ENCODE measurements around the gene YPEL1.
A peak's percentile ranks its signal among the peaks of the same experiment; 100 is the strongest.
"Not testable (repeated sequence)": the region's sequence is repeated elsewhere in the genome, so short reads cannot be mapped to it uniquely, and the experiment has no call there.

The YPEL1 gene

DNA sequence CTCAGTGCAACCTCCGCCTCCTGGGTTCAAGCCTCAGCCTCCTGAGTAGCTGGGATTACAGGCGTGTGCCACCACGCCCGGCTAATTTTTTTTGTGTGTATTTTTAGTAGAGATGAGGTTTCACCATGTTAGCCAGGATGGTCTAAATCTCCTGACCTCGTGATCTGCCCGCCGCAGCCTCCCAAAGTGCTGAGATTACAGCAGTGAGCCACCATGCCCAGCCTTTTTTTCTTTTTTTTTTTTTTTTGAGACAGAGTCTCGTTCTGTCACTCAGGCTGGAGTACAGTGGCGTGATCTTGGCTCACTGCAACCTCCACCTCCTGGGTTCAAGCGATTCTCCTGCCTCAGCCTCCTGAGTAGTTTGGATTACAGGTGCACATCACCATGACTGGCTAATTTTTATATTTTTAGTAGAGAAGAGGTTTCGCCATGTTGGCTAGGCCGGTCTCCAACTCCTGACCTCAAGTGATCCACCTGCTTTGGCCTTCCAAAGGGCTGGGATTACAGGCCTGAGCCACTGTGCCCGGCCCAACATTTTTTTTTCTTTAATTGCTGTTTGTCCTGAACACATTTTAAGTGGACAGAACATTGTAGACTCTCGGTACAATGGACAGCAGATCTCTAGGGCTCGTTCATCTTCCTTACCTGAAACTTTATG lies 14.3 kb downstream of the YPEL1 start:
- not testable (repeated sequence) for DNase-seq (ENCODE audit: low spot score)

DNA sequence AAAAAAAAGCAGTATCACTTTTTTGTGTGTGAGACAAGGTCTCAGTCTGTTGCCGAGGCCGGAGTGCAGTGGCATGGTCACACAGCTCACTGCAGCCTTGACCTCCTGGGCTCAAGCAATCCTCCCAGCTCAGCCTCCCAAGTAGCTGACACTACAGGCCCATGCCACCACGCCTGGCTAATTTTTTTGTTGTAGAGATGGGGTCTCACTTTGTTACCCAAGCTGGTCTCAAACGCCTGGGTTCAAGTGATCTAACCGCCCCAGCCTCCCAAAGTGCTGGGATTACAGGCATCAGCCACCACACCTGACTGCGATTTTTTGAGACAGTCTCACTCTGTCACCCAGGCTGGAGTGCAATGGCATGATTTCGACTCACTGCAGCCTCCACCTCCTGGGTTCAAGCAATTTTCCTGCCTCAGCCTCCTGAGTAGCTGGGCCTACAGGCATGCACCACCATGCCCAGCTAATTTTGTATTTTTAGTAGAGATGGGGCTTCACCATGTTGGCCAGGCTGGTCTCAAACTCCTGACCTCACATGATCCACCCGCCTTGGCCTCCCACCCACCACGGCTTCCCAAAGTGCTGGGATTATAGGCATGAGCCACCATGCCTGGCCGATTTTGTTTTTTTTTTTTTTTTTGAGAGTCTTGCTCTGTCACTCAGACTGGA lies 15.3 kb downstream of the YPEL1 start:
- DNase-seq (ENCODE audit: low spot score), result not testable (repeated sequence)

DNA sequence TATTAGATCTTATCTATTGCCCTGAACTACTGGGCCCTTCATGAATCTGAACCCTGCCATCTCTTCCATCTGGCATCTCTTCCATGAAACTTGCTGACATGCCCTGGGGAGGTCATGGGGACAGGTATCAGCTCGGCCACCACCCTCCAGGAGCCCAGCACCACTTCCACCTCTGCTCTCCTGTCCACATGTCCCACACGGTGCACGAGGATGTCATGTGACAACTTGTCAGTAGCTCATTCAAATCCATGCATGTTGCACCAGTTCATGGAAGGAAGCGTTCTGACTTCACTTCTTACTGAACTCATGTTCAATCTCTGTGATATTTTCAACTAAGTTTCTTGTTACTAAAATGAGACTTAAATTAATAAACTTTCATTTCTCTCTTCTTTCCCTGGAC lies 16.6 kb downstream of the YPEL1 start:
- DNase-seq (ENCODE audit: low spot score), result no peak

DNA sequence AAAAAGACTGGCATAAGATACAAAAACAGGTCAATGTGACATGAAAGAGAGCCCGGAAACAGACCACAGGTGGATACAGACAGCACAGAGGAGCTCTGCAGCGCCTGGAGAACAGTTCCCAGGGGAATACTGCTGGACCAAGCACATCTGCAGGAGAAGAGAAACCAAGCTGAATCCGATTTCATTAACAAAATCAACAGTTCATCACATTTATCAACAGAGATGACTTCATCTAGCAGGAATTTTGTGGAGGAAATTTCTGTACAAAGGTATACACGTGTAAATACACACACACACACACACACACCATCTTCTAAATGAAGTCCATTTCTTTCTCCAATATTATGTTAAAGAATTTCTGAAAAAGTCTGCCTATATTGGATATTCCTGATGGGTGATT lies 17.1 kb downstream of the YPEL1 start:
- DNase-seq (ENCODE audit: low spot score), result no peak

DNA sequence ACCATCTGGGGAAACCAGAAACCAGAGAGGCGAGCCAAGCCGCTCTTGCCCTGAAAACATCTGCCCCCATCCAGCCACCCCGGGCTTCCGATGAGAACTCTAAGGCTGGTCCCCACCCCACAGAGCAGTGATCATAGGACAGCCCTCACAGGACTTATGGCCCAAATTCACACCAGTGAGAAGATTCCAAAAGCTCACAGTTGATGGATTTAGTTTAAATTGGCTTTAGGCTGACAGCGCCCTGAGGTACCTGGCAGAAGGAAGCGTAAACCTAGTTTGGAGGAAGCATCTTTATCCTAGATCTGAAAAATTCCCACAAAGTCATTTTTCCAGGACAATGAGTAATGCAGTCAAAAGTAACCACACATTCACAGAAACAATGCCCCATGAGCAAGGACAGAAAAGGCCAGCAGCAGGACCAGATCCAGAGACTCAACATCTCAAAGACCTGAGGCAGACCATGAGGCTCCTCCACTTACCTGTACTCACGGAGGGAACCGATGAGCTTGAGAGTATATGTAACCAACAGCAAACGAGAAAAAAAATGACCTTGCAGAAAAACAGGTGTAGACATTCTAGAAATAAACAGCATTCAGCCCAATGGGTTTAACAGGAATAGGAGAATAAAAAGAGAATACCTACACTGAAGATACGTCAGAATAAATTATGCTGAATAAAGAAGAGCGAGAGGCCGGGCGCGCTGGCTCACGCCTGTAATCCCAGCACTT lies 19.0 kb downstream of the YPEL1 start:
- DNase-seq (ENCODE audit: low spot score), result not testable (repeated sequence)

DNA sequence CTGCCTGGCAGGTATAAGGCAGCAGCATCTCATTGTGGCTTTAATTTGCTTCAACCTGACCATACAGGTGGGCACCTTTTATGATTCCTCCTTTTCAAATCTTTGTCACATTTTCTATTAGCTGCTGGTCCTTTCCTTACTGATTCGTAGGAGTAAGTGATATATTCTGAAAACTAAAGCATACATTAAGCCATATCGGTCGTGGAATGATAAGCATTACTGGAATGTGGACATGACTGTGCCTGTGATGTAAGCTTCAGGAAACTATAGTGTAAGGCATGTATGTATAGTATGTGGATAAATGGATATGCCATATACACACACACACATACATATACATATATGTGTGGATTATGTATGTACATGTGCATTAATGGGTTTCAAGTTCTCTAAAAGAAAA lies 20.8 kb downstream of the YPEL1 start:
- DNase-seq (ENCODE audit: low spot score), result no peak

DNA sequence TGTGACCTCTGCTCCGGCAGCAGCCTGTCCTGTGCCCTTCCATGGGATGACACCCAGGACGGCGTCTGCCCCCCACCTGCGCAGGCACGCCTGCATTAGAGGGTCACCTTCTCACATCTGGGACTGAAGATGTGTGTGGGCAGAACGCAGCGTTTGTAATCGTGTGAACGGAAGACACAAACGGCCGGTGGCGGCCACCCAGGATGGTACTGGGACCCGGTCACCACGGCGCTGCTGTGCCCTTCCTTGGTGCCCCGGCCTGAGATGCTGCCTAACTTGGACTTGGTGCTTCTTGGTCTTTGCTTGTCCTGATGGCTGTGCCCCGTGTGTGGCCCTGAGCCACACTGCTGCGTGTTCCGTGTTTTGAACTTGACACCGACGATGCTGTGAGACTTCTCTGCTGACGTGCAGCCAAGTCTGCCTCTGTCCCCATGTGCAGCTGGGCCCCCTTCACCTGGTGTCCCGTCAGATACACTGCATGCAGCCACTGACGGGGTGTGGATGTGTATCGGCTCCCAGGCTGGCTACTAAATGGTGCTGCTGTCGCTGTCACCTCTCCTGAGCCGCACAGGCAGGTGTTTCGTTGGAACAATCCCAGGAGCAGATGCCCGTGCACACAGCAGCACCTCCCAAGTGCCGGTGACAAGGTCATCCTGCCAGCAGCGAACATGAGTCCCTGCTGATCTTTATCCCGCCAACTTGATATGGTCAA lies 21.4 kb downstream of the YPEL1 start:
- no peak for DNase-seq (ENCODE audit: low spot score)

DNA sequence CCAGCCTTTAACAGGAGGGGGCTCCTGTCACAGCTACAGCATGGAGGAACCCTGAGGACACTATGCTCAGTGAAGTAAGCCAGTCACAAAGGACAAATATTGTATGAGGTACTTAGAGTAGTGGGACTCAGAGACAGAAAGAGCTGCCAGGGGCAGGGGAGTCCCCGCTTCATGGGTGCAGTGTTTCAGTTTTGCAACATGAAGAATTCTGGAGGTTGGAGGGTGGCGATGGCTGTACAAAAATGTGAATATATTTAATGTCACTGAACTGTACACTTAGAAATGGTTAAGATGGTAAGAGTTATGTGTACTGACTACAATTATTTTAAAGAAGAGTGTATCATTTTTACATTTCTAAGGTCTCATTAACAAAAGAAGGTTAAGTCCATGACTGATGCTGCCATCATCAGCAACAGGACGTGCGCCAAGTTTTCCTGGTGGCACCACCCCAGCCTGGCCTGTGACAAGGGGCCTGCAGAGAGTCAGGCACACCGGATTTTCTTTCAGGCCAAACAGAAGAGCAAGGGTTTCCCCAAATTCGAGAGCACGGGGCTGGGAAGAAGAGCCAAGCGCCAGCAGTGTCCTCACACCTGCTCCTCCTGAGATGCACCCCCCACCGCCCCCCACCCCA lies 22.1 kb downstream of the YPEL1 start:
- DNase-seq (ENCODE audit: low spot score), result no peak

DNA sequence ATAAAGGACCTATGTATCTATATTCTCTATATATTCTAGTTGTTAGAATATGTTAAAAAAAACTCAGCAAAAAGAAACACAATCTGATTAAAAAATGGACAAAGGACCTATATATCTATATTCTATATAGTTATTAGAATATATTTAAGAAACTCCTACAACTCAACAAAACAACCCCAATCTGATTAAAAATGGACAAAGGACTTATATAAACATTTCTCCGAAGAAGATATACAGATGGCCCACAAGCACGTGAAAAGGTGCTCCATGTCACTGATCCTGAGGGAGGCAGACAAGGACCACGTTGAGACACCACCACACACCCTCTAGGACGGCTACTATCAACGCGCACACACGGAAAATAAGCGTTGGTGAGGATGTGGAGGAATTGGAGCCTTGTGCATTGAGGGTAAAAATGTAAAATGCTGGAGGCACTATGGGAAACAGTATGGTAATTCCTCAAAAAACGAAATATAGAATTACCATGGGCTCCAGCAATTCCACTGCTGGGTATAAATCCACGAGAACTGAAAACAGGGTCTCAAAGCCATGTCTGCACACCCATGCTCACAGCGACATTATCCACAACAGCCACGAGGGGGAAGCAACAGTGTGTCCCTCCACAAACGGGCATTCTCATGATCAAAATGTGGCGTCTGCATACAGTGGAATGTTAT lies 22.7 kb downstream of the YPEL1 start:
- peak; percentile 69 for DNase-seq (ENCODE audit: low spot score)

DNA sequence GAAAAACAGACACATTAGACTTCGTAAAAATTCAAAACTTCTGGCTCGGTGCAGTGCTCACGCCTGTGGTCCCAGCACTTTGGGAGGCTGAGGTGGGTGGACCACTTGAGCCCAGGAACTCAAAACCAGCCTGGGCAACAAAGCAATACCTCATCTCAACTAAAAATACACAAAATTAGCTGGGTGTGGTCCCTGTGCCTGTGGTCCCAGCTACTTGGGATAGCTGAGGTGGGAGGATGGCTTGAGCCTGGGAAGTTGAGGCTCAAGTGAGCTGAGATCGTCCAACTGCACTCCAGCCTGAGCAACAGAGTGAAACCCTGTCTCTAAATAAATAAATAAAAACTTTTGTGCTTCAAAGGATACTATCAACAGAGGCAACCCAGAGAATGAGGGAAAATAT lies 23.7 kb downstream of the YPEL1 start:
- no peak for DNase-seq (ENCODE audit: low spot score)

DNA sequence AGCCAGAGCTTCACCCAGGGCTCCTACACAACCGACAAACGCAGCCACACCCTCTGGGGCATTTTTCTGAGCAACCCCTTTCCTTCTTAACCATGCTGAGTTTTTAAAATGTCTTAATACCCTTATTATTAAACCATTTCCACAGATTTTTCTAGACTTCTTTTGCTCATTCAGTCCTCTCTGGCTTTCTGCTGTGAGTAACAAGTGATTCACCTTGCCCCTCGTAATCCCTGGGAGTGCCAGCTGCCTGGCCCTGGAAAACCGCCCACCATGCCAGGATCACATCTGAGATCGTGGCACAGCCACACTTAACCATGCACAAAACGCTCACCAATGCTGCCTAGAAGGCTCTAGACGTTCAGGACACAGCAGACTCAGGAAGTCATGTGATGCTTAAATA lies 25.4 kb downstream of the YPEL1 start:
- no peak for DNase-seq (ENCODE audit: low spot score)

DNA sequence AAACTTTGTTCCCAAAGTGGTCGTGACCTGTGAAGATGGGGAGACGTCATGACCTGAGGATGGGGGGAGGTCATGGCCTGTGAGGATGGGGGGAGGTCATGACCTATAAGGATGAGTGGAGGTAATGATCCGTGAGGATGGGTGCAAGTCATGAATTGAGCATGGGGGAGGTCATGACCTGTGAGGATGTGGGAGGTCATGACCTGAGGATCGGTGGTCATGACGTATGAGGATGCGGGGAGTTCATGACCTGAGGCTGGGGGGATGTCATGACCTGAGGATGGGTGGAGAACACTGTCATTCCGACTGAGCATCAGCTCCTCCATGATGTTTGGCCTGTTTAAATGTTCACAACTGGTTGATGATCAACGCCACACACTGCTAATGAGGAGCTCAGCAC lies 25.9 kb downstream of the YPEL1 start:
- no peak for DNase-seq (ENCODE audit: low spot score)

DNA sequence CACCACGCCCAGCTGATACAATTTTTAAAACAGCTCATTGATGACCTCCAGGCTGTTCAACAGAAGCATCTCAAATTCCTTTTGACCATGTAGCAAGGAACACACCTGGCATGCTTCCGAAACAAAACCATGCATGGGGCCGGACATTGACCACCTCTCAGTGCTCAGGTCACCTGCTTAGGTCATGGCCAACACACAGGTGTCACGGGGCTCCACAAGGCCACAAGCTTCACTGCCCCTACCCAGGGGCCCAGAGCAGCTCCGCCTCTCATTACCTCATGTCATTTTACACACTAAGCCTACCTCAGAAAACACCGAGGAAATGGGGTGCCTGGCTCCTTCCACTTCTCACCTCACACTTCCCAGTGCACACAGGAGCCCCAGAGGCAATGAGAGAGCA lies 26.6 kb downstream of the YPEL1 start:
- no peak for DNase-seq (ENCODE audit: low spot score)

DNA sequence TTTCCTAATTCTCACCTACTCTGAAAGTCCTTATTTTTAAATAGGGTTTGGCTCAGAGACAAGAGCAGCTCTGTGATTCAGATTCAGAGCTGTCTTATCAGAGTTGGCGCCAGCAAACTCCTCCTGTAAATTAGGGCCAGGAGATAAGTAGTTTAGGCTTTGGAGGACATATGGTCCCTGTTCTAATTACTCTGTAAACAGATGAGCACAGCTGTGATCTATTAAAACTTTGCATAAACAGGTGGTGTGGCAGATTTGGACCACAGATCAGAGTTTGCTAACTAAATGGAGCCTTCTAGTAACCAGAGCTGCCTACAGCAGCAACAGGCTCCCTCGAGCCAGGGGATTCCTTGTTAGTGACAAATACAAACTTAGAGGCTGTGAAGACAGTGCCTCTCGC lies 27.9 kb downstream of the YPEL1 start:
- DNase-seq (ENCODE audit: low spot score), result no peak

DNA sequence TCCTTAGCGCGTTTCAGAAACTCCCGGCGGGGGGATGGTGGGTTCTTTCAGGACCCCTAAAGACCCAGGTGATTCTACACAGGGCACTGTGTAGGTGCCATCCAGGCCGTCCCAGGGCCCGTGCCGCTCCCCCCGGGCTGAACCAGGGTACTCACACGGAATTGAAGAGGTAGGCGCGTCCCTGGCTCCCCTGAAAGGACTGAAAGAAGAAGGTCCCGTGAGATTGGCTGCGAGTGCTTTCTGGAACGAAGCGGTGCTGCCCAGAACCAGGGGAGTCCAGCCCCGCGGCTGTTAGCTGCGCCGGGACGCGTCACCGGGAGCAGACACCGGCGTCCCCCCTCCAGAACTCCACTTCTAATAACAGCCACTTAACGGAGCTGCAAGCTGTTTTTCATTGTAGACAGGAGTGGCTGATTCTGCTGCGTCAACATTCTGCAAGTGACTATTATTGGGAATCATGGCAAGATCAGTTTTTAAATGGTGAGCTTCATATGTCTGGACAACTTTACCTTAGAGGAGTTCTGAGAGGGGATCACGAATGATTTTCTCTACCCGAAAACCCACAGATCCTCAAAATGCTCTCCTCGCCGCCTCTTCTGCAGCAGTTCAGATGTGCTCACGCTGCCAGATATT lies 31.8 kb downstream of the YPEL1 start:
- no peak for DNase-seq (ENCODE audit: low spot score)

DNA sequence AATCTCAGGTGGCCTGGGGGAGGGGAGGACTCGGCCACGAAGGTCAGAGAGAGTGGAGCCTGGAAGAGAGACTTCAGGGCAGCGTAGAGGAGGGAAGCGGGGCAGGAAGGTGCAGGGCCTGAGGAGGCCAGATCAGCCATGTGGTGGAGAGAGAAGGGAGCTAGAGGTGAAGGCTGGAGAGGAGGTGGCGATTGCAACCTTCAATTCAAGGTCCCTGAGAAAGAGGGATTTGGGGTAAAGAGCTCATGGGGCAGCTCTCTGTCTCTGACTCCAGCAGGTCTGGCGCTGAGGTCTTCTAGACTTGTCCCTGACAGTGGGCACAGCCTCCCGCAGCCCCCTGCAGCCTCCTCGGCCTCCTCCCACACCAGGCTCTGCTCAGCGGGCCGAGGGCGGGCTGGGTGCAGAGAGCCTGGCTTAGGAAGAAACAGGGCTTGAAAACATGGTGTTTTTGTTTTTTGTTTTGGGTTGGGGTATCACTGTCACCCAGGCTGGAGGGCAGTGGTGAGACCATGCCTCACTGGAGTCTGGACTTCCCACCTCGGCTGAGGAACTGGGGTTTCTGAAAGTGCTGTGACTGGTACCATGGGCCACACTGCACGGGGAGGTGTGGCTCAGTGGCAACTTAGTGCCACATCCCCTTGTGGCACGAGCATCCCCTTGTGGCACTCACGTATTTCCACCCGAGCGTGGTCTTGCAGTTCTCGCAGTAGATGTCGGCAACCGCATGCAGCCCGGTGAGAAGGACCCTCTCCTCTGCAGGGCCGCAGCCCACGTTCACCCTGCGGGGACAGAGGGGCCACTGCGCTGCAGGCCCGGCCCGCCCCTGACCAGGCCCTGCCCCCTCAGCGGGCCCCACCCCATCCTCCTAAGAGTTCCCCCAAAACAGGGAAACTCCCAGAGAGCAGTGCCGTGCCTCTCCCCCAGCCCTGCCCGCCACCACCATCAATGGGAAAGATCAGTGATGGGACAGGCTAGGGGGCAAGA lies 32.6 kb downstream of the YPEL1 start:
- DNase-seq (ENCODE audit: low spot score), result no peak

DNA sequence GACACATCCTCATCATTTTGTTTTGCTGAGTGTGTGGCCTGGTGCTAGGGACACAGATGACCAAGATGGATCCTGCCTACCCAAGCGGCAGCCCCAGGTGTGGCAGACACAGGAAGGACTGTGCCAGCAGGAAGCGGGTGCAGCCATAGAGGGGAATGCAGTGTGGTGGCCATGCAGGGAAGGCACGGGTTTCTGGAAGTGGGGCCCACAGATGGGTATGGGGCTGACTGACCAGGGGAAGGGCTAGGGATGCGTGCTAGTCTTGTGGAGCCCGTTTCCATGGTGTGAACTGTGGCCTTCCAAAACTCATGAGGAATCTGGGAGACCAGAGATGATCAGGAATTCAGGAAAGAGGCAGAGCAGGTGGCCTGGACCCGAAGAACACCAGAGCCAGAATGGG lies 33.5 kb downstream of the YPEL1 start:
- DNase-seq (ENCODE audit: low spot score), result no peak

DNA sequence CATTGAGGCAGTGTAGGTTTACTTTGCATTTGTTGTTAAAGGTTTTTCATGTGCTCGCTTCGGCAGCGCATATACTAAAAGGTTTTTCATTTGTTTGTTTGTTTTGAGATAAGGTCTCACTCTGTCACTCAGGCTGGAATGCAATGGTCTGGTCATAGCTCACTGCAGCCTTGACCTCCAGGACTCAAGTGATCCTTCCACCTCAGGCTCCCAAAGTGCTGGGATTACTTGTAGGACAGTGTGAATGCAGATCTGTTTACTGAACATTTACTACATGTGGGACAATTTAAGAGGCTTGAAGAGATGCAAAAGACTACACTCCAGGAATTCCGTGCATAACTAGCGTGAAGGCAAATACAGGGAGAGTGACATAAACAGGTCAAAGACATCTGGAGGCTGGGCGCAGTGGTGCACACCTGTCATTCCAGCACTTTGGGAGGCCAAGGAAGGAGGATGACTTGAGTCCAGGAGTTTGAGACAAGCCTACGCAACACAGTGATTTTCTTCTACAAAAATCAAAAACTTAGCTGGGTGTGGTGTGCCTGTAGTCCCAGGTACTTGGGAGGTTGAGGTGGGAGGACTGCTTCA lies 34.1 kb downstream of the YPEL1 start:
- no peak for DNase-seq (ENCODE audit: low spot score)

DNA sequence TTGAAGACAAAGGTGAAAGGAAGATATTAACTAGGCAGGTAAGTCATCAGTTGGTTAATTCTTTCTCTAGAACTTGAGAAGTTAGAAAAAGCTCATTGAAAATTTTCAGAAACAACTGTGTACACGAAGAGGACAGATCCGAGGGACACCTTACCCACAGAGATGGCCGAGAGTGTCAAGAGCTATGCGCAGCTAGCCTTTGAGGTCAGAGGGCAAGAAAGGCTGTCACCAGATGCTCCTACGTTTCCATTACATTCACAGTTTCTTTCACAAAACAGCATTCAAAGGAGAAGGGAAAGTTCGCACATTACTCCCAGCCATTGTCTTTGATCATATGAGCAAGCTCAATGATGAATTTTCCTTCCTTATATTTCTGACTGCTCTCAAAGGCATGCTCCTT lies 34.8 kb downstream of the YPEL1 start:
- no peak for DNase-seq (ENCODE audit: low spot score)

DNA sequence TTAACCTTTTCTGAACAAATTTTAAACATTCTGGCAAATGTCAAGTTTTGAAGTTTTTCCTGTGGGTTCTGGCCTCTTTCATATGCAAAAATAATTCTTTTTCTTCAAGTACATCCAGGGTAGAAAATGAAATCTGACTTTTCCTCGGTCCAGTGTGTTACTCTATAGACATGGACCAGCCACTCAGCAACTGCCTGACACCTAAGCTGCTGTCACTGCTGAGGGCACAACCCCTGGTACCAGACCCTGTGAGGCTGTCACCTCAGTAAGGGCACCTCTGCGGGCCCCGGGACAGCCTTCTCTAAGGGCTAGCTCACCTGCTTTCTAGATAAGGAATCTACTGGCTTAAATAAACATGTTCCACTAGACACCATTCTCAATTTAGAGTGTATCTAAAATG lies 36.0 kb downstream of the YPEL1 start:
- no peak for DNase-seq (ENCODE audit: low spot score)
